ENCODE measurements around the gene TCTN1.

TCTN1 gene

DNA sequence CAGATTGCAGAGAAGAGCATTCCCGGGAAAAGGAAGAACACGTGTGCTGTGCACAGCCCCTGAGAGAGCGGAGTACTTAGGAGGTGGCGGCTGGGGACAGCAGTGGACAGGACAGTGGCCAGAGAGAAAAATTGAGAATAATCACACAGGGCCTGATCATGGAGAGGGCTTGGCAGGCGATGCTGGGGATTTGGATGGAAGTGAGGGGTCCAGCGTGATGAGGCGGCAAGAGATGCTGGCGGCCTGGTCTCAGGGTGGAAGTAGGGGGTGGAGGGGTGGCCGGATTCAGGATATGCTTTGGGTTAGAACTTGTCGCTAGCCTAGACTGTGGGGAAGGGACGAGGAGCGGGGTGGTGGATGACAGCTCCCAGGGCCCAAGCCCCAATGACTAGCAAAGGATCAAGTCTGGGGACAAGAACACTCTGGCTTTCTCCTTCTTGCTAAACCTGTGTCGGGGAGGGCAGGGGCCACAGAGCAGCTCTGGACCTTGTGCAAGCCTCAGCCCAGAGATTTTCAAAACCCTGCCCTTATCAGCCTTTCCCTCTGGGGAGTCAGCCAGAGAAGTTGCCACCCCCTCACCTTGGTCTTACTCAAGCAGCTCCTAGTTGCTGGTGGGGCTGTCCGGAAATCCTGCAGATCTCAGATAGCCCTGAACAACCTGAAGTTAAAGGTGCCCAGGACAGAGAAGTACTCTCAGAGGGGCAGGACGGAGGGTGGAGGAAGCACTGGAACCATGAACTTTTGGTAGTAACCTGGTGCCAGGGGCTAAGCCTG is 73.7 kb downstream of the TCTN1 start:
- DNase-seq (ENCODE audit: extremely low read depth, low read depth), result no peak

GRCh38 chr12:110688446-110689280 is 74.7 kb downstream of the TCTN1 start, which contains the start of gene HVCN1:
HVCN1 (minus strand) TSS chr12:110689115; CDS start chr12:110683245, 5,870 bp downstream.
- no peak for DNase-seq (ENCODE audit: extremely low read depth, low read depth)
- TF ChIP-seq, protein P1, sequence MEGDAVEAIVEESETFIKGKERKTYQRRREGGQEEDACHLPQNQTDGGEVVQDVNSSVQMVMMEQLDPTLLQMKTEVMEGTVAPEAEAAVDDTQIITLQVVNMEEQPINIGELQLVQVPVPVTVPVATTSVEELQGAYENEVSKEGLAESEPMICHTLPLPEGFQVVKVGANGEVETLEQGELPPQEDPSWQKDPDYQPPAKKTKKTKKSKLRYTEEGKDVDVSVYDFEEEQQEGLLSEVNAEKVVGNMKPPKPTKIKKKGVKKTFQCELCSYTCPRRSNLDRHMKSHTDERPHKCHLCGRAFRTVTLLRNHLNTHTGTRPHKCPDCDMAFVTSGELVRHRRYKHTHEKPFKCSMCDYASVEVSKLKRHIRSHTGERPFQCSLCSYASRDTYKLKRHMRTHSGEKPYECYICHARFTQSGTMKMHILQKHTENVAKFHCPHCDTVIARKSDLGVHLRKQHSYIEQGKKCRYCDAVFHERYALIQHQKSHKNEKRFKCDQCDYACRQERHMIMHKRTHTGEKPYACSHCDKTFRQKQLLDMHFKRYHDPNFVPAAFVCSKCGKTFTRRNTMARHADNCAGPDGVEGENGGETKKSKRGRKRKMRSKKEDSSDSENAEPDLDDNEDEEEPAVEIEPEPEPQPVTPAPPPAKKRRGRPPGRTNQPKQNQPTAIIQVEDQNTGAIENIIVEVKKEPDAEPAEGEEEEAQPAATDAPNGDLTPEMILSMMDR (IDR thresholded peaks at IDR 0.05; ENCODE audit: low read depth, low read length), result no peak

More for the DNA sequence above, 73.7 kb downstream of the TCTN1 start:
- TF ChIP-seq, protein P1 (IDR thresholded peaks at IDR 0.05; ENCODE audit: low read depth, low read length), result no peak

DNA sequence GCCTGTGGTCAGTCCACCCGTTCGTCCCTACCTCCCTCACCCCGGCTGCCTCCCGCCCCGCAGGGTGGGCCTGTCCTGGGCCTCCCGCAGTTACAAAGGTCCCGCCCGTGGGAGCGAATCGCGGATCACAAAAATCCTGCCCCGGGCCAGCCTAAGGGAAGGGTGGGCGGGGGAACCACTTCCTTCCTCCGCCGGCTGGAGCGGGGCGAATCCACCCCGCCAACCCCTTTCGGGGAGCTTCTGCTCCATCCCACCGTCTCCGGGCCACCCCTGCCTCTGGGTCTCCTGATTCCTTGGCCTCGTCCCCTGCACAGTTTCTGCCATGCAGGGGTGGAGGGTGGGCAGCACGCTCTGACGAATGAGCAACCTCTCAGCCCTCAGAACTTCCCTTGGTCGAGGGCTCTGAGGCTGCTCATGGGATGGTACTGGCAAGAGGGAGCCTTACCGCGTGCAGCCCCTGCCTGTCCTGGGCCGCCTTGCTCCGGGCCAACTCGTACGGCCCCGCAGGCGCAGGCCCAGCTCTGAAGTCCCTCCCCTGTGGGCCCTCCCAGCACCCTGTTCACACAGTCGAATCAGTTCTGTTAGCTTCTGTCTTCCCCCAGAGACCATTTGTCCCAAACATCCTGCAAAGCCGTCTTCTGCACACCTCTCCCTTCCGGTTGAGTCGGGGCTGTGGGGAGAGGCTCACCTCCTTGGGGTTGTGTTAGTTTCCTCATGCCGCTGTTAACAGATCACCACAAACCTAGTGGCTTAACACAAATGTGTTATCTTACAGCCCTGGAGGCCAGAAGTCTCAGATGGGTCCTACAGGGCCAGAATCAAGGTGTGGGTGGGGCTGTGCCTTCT is 75.6 kb downstream of the TCTN1 start:
- no peak for DNase-seq (ENCODE audit: extremely low read depth, low read depth)
- TF ChIP-seq, protein P1 (IDR thresholded peaks at IDR 0.05; ENCODE audit: low read depth, low read length), result no peak

DNA sequence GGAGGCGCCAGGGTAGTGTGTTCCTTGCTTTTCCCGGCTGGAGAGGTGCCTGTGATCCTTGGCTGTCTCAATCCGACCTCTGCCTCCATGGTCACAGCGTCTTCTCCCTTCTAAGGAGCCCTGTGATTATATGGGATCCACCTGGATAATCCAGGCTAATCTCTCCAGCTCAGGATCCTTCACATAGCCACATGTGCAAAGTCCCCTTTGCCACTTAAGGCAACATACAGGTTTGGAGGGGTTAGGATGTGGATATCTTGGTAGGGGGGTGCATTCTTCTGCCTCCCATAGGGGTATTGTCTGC is 76.2 kb downstream of the TCTN1 start:
- no peak for DNase-seq (ENCODE audit: extremely low read depth, low read depth)
- TF ChIP-seq, protein P1 (IDR thresholded peaks at IDR 0.05; ENCODE audit: low read depth, low read length), result no peak

- TF ChIP-seq, protein P1 (IDR thresholded peaks at IDR 0.05; ENCODE audit: low read depth, low read length), result no peak
- no peak for DNase-seq (ENCODE audit: extremely low read depth, low read depth)
Observed at GRCh38 chr12:110693731-110694130, 79.8 kb downstream of the TCTN1 start.

DNA sequence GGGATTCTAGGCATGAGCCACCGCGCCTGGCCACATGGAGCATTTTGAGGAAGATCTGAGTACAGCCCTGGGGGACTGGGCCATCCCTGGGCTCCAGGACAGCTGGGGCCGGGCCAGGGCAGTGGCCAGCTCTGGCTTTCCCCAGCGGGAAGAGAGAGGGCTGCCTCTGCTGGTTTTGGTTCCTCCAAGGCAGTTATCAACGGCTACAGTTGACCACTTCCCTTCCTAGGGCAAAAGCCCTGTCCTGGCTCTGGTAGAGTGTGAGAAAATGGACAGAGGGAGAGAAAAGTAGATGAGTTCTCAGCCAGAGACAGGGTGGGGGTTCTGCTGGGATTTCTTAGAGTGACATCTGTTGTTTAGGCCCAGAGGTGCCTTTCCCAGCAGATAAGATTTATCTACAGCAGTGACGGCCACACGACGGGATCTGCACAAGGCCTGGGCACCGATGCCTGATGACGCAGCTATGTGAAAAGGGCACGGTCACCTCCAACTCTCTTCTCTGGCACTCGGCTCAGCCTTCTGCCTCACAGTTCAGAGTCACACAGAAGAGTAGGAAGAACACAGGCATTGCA is 80.5 kb downstream of the TCTN1 start:
- DNase-seq (ENCODE audit: extremely low read depth, low read depth), result no peak
- TF ChIP-seq, protein P1 (IDR thresholded peaks at IDR 0.05; ENCODE audit: low read depth, low read length), result no peak

Measured in AG09319 (cell line).